NCI-H69 (cell line): ENCODE data around the gene NAXE.
"Not testable (repeated sequence)": the region's sequence is repeated elsewhere in the genome, so short reads cannot be mapped to it uniquely, and the experiment has no call there.

Source experiments
- DNase-seq: peaks from one replicate; lab custom pipeline; 2025; lab: John Stamatoyannopoulos, UW

The NAXE gene

DNA sequence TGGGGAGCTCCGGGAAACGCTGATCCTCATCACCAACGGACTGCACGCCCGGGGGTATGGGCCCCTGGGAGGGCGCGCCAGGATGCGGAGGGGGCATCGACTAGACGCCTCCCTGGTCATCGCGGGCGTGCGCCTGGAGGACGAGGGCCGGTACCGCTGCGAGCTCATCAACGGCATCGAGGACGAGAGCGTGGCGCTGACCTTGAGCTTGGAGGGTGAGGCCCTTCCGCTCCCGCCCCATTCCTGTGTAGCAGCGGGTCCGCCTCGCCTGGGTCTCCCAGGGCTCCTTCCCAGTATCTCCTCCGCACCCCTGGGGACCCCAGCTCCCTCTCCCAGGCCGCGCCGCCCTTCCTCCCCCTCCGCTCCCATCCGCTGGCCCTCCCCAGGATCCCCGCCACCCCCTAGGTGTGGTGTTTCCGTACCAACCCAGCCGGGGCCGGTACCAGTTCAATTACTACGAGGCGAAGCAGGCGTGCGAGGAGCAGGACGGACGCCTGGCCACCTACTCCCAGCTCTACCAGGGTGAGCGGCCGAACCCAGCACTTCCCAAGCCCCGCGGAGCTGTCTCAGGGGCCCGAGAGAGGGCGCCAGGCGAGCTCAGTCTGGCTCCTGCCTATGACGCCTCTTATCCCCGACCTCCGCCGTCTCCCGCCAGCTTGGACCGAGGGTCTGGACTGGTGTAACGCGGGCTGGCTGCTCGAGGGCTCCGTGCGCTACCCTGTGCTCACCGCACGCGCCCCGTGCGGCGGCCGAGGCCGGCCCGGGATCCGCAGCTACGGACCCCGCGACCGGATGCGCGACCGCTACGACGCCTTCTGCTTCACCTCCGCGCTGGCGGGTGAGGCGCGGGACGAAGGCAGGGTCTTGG is 32.6 kb downstream of the NAXE start:
- DNase-seq, result peak; percentile 75

DNA sequence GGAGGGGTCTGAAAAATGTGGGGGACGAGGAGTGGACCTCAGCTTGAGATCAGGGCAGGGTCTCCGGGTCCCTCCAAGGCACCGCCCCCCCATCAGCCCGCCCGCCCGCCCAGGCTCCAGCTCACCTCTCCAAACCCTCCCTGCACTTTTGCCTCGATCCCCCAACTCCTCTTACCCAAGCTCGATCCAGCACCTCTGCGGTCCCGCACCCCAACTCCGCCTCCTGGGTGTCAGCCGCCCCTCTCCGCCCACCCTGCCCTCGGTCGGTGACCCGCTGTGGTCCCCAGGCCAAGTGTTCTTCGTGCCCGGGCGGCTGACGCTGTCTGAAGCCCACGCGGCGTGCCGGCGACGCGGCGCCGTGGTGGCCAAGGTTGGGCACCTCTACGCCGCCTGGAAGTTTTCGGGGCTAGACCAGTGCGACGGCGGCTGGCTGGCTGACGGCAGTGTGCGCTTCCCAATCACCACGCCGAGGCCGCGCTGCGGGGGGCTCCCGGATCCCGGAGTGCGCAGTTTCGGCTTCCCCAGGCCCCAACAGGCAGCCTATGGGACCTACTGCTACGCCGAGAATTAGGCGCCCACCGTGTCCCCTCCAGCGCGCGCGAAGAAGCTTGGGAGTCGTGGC is 33.3 kb downstream of the NAXE start:
- peak; percentile 33 for DNase-seq

DNA sequence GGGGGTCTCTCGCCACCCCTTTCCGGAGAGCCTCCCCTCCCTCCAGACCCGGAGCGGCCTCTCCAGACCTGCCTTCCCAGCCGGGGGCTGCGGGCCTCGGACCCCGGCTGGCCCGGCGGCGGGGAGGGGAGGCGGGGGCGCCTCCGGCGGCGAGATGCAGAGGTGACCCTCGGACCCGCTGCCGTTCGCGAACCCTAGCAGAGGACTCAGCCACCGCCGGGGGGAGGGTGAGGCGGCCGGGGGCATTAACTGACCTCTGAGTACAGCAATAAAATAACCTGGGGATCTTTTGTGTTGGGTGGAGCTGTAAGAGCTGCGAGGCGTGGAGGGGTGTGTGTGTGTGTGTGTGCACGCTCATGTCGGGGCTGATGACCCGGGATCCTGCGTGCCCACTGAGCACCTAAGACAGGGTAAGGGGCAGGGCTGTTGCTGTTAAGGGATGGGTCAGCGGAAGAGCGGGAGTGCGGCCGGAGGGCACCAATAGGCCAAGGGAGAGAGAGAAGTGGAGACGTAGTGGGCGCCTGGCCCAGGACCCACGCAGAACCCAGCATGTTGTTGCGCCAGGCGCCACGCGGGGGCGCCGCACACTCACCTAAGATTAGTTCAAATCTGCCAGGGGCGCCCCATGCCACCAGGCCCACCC is 34.0 kb downstream of the NAXE start:
- DNase-seq, result peak; percentile 67

DNA sequence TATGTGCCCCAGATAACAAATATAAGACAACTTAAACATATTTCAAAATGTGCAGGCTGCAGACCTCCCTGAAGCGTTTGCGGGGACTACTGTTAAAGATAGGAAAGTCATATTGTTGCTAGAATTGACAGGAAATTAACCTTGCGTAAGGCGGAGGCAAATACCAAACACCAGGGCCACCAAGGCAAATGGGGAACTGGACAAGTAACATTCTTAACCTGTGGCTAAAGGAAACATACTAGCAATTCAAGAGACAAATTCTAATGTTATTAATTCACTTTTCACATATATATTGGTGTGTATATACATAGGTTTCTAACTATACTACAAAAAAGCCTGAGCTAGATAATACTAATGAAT is 34.5 kb downstream of the NAXE start:
- DNase-seq, result no peak

DNA sequence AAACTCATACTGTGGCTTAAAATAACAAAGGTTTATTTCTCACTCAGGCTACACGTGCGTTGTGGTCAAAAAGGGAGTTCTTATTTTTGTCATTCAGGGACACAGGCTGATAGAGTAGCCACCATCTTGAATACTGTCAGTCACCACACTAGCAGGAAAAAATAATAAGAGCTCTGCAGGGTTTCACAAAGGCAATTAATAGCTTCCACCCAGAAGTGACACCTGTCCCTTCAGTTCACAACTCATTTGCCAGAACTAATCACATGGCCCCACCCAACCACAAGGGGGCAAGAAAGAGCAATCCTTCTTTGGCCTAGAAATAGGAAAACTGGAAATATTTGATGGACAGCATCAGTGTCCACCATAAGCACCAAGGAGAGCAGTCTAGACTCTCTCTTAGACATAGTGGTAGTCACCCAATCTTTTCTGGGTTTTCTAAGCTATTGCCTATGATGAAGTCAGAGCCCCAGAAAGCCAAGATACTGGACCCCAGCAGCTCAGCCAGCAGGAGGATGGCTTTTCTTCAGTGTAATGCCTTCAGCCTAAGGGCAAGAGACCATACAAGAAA is 35.8 kb downstream of the NAXE start:
- peak; percentile 75 for DNase-seq

DNA sequence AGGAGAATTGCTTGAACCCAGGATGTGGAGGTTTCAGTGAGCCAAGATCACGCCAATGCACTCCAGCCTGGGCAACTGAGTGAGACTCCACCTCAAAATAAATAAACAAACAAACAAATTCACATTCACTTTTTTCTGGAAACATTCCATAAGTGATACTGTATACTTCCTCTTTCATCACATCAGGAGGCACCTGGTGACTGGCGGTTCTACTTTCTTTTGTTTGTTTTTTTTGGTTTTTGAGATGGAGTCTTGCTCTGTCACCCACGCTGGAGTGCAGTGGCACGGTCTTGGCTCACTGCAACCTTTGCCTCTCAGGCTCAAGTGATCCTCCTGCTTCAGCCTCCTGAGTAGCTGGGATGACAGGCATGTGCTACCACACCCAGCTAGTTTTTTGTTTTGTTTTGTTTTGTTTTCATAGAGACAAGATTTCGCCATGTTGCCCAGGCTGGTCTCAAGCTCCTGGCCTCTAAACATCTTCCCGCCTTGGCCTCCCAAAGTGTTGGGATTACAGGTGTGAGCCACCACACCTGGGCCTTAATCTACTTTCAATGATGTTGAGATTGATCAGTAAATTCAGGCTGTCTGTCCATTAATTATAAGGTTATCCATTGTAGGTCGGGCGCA is 38.4 kb downstream of the NAXE start:
- DNase-seq, result no peak

DNA sequence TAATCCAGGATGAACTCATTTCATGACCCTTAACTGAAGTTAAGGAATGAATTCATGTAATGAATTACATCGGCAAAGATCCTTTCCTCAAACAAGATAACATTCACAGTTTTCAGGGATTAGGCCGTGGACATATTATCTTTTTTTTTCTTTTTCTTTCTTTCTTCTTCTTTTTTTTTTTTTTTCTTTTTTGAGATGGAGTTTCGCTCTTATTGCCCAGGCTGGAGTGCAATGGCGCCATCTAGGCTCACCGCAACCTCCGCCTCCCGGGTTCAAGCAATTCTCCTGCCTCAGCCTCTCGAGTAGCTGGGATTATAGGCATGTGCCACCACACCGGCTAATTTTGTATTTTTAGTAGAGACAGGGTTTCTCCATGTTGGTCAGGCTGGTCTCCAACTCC is 39.6 kb downstream of the NAXE start:
- DNase-seq, result not testable (repeated sequence)

DNA sequence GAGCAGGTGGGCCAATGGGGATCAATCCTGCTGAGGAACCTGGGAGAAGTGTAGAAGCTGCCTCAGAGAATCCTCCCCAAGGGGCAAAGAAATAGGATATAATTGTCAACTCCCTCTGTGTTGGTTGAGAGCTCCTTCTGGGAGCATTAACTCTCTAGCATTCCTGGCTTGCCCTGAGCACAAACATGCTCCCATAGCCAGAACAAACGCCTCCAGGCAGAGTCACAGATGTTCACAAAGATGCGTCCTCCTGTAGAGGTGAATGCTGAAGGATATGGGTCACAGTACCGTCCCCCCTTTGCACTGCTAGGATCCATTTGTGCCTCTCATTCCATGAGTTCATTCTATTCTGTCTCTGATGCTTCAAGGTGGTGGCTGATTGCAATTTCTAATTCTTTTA is 40.8 kb downstream of the NAXE start:
- peak; percentile 84 for DNase-seq

DNA sequence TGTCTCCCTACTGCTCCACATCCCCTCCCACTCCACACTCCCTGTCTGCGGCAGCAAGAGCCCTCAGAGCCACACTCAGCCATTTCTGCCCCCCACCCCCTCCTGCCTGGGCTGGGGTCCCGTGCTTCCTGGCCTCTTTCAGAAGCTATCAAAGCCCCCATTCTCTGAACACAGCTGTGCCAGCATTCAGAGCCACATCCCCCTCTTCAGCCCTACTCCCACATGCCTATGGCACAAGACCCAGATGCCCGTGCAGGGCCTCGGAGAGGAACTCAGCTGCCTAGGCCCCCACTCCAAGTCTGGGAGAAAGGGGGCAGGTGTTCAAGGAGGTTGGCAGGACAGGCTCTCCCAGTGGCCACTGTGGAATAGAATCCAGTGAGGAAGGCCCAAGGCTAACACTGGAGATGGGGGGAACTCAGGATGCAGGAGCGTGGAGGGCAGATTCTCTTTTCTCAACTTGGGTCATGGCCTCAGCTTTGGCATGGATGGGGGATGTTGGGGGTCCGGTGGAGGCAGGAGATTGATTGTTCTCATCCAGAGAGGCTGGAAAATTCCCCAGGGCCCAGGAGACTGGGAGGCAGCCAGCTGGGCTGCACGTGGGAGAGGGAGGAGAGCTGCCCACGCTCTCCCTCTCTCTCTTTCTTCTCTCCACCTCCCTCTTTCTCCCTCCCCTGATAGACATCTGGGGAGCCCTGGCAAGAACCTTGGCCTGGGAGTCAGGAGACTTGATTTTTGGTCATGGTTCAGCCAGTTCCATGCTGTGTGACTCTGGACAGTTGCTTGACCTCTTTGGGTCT is 46.8 kb downstream of the NAXE start:
- DNase-seq, result peak; percentile 27

DNA sequence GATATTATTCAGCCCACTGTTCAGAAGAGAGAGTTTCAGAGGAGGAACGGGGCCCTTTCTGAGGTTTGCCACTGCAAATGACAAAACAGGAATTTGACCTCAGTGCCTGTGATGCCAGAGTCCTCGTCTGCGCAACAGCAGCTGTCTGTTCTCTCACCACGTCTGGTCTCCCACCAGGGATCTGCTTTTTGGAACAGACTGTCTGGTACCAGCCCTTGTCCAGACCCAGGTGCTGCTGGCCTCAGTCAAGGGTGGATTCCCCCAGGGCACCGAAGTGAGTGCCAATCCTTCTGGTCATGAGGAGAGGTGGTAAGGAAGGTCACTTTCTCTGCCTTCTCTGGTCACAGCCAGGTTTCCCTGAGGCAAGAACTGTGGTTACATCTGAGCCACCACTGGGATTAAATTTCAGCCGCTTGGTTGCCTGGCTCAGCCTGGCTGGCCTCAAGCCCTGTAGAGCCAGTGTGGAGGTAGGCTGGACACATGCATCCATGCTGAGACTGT is 48.1 kb downstream of the NAXE start:
- peak; percentile 38 for DNase-seq

DNA sequence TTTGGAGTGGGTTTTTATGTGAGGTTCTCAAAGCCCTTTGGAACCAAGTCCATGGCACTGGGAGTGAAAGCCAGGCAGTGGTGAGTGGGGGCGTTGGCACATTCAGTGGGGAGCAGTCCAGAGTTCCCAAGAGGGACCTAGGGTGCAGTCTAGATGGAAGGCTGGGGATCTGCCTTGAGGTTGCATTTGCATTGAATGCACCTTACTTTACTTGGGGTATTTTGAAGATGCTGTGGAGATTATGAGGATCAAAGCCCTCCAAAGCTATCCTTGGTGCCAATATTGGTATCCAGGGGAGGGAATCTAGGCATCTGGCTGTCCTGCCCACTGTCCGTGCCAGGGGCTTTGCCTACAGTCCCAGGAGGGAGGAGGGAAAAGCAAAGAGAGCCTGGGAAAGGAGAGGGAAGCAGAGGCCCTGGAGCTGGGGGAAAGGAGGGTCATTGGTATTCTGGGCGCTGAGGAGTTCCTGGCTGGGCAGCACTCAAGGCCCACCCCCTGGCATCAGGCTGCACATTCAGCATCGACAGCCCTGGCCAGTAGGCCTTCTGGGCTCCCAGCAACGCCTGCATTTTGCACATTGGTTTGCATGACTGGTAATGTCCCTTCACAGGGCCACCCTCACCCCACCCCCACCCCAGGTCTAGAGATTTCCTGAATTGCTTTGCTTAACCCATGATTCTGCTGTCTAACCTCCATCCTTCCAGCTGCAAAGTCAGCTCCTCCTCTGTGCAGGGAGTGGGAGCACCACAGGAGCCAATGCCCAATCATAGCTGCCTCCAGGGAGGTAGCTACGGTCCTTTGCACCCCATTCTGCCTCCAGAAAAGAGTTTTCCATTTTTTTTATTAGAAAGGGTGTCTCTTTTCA is 49.5 kb downstream of the NAXE start:
- DNase-seq, result no peak

DNA sequence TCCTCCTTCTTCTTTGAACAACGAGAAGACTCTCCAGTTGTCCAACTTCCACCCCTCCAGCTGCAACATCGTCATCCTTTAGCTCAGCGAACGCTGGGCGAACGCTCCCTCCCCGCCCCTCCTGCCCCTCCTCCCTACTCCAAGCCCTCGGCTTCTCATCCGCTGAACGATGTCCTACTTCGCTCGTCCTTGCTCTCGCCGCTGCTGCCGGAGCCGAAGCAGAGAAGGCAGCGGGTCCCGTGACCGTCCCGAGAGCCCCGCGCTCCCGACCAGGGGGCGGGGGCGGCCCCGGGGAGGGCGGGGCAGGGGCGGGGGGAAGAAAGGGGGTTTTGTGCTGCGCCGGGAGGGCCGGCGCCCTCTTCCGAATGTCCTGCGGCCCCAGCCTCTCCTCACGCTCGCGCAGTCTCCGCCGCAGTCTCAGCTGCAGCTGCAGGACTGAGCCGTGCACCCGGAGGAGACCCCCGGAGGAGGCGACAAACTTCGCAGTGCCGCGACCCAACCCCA is 50.2 kb downstream of the NAXE start, which contains the start of gene BCAN:
TSS of gene BCAN (plus strand) at position 357 of the 504 bp plus-strand sequence. CDS start 3,938 bp downstream, outside the sequence.
- peak; percentile 72 for DNase-seq

DNA sequence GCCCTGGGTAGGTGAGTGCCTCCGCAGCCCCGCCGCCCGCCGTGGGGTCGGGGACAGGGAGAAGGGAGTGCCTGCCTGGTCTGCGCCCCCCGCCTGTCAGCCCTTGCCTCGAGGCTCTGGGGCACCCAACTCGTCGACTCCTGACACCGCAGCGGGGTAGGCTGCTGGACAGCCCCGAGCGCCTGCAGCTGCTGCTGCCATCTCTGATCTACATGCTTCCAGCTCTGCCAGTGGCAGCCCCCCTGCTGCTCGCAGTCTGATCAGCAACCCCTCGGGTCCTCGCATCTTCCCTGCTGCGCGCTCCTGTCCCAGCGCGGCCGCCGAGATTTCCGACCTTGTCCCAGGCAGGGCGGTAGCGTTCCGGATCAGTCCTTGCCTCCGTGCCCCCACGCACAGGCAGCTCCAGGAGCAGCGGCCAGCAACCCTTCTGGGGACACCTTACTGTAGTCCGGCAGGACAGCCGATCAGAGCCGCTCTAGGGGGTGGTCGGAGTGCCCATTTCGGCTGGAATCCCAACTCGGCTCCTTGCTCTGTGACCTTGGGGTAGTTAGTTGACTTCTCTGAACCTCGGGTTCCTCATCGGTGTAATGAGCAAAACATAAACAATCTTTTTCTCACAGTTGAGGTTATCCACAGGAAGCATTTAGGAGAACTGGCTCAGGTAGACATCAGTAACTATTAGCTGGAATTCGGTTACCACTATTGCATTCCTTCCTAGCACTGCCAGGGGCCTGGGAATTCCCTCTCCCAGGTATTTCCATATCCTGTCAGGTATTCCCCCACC is 50.9 kb downstream of the NAXE start:
- peak; percentile 49 for DNase-seq

DNA sequence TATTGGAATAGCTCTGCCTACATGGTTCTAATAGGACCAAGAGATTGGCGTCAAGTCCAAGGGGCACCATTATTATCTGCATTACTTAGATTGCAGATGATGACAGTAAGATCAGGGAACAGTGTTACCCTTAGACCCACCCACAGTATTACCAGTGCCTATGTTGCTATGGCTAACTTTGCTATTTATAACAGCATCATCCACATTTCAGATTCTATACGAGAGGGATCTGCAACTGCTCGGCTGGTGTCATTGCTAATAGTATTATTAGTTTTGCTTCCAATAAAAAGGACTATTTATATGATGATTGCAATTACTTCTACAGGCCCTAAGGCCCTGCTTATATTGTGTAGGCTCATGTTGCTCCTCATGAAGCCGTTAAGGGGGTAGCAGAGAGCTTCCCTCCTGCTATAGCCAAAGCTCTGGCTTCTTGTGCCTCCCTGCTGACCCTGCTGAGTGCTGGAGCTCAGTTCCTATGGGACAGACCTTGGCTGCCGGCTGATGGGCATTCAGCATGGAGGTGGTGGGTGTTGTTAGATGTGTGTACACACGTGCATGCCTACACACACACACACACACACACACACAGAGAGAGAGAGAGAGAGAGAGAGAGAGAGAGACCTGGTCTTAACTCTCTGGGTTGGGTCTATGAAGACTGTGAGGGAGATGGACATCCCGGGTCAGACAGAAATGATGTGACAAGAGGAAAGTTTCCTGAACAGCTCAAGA is 51.6 kb downstream of the NAXE start:
- DNase-seq, result no peak

DNA sequence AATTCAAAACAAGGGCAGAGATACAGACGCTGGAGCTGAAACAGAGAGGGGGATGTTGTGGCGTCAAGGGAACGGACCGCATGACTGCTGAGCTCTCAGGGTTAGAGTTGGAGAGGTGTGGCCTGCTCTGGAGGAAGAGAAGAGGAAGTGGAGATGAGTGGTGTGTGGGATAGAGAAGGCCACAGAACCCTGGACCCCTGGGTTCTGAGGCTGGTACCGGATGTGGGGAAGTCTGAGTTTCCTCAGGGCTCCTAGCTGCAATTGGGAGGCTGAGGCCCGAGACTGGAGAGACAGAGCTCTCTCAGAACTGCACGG is 52.2 kb downstream of the NAXE start:
- DNase-seq, result no peak
